HepG2 (cell line): Measurements from ENCODE around the gene CSKMT. TPM values are rescaled to one million over a fixed set of nuclear protein-coding genes. Genes with fewer than 3 reads are reported as not detected.

Experiments used
- KMT2A ChIP-seq: sonication (generic); formaldehyde crosslinking; IDR thresholded peaks from 2 replicates; pipeline ENCODE4 v1.4.0; 2020; ENCODE audit warnings: missing genetic modification reagents
- LRRFIP1 ChIP-seq: sonication (generic); formaldehyde crosslinking; conservative IDR thresholded peaks from 2 replicates; pipeline ENCODE4 v1.4.0; 2020; ENCODE audit warnings: missing genetic modification reagents
- MTF2 ChIP-seq: sonication (generic); formaldehyde crosslinking; IDR thresholded peaks from 2 replicates; pipeline ENCODE4 v1.5.0; 2020; ENCODE audit warnings: missing genetic modification reagents, borderline replicate concordance
- PRMT3 ChIP-seq: sonication (generic); formaldehyde crosslinking; IDR thresholded peaks from 2 replicates; pipeline ENCODE4 v1.8.1; 2022; ENCODE audit warnings: low read depth, mild to moderate bottlenecking, moderate library complexity, missing genetic modification reagents, borderline replicate concordance
- SAFB2 ChIP-seq: sonication (generic); formaldehyde crosslinking; IDR thresholded peaks from 2 replicates; pipeline ENCODE4 v1.5.1; 2020; ENCODE audit warnings: missing genetic modification reagents, low read depth, mild to moderate bottlenecking, borderline replicate concordance
- TBL1XR1 ChIP-seq: fragments of 150-350 bp; IDR thresholded peaks from 2 replicates; pipeline ENCODE4 v1.6.1; 2014; ENCODE audit warnings: borderline replicate concordance, low read length; ENCODE audit not compliant: partially characterized antibody
- TBX3 ChIP-seq: fragments of 450-650 bp; IDR thresholded peaks from 2 replicates; pipeline ENCODE4 v1.6.1; 2017; ENCODE audit warnings: antibody characterized with exemption, mild to moderate bottlenecking, inconsistent platforms, borderline replicate concordance
- ZBTB8A ChIP-seq: sonication (generic); formaldehyde crosslinking; IDR thresholded peaks from 2 replicates; pipeline ENCODE4 v1.4.0; 2020; ENCODE audit warnings: mild to moderate bottlenecking, low read depth, missing genetic modification reagents, borderline replicate concordance
- ZFYVE20 ChIP-seq: sonication (generic); formaldehyde crosslinking; IDR thresholded peaks from 2 replicates; pipeline ENCODE4 v1.8.0; 2023; ENCODE audit warnings: low read depth, mild to moderate bottlenecking, moderate library complexity, missing genetic modification reagents, borderline replicate concordance
- ZNF205 ChIP-seq: IDR thresholded peaks from 2 replicates; pipeline ENCODE4 v1.6.1; 2018; ENCODE audit warnings: missing biosample characterization, missing genetic modification reagents
- ZNF335 ChIP-seq: sonication (generic); formaldehyde crosslinking; IDR thresholded peaks from 2 replicates; pipeline ENCODE4 v1.4.0; 2020; ENCODE audit warnings: missing genetic modification reagents
- ZNF569 ChIP-seq: sonication (generic); formaldehyde crosslinking; IDR thresholded peaks from 2 replicates; pipeline ENCODE4 v1.5.0; 2020; ENCODE audit warnings: mild to moderate bottlenecking, missing genetic modification reagents, moderate library complexity, borderline replicate concordance
- ZNF646 ChIP-seq: sonication (generic); formaldehyde crosslinking; IDR thresholded peaks from 2 replicates; pipeline ENCODE4 v1.9.0; 2021; ENCODE audit warnings: mild to moderate bottlenecking, missing genetic modification reagents
- ZNF674 ChIP-seq: sonication (generic); formaldehyde crosslinking; IDR thresholded peaks from 2 replicates; pipeline ENCODE4 v1.5.0; 2020; ENCODE audit warnings: low read depth, mild to moderate bottlenecking, missing genetic modification reagents
- ZNF687 ChIP-seq: sonication (generic); formaldehyde crosslinking; IDR thresholded peaks from 2 replicates; pipeline ENCODE4 v1.5.1; 2020; ENCODE audit warnings: mild to moderate bottlenecking, missing genetic modification reagents, moderate library complexity
- polyA plus RNA-seq, 8 experiments: library from polyadenylated mRNA; depleted of rRNA in 3 of 8; stranded (reverse) in 7 of 8; unstranded in 1 of 8; fragments of >200 nt; fragmentation: Illumina TruSeq in 4 of 8; extraction: Trizol in 4 of 8; gene quantifications; 2 replicates each; pipeline versions ENCODE4 v1.2.1 to v1.2.3, GENCODE V29; 2011 to 2016; ENCODE audit warnings: low read depth in 4 of 8, missing spikeins in 1 of 8, mixed read lengths in 1 of 8; ENCODE audit not compliant: insufficient read depth in 1 of 8
- total RNA-seq, 5 experiments: library from RNA; depleted of rRNA; stranded (reverse); fragments of >200 nt; fragmentation: Illumina TruSeq; extraction: Trizol; gene quantifications; 2 replicates each; pipeline ENCODE4 v1.2.3, GENCODE V29; 2016; ENCODE audit warnings: low read depth in 1 of 5

CSKMT gene
- total and polyA plus RNA-seq, 2 of the 13 experiments (the other 11 are each of a cell fraction or from before 2014, with no cell fraction given): 7.6 to 31.8 TPM

GRCh38 chr11:62665599-62666258 is 617 bp downstream of the CSKMT start (continued):
- TF ChIP-seq LRRFIP1 (CRISPR knock-in tag): no peak
- TF ChIP-seq ZNF569 (CRISPR knock-in tag): 0 out of 2 replicates have a peak, but pooled peaks have one; percentile 18
- no peak for TF ChIP-seq TBX3
- TF ChIP-seq ZFYVE20: no peak
- 0 out of 2 replicates have a peak, but pooled peaks have one; percentile 30 for TF ChIP-seq MTF2 (CRISPR knock-in tag)
- TF ChIP-seq KMT2A (CRISPR knock-in tag): peak; percentile 23; the same call in 1 of the 2 replicates
- no peak for TF ChIP-seq PRMT3 (CRISPR knock-in tag)
- TF ChIP-seq ZNF687 (CRISPR knock-in tag): peak; percentile 58
- TF ChIP-seq SAFB2 (CRISPR knock-in tag): no peak
- no peak for TF ChIP-seq ZNF335 (CRISPR knock-in tag)
- TF ChIP-seq ZNF205 (CRISPR knock-in tag): no peak
- TF ChIP-seq ZNF674: no peak
- peak; percentile 22; the same call in 1 of the 2 replicates for TF ChIP-seq ZNF646 (CRISPR knock-in tag)
- TF ChIP-seq ZBTB8A (CRISPR knock-in tag): no peak
- no peak for TF ChIP-seq TBL1XR1
